A549 (cell line): ENCODE data around the gene NLRC3. TPM values are rescaled to one million over a fixed set of nuclear protein-coding genes. Genes with fewer than 3 reads are reported as not detected.

Experiments used
- ATAC-seq, 2 experiments: fragments of 200-7000 bp in 1 of 2; fragments of >200 bp in 1 of 2; cut with Nextera tagmentation in 1 of 2; cut with Tn5 transposase in 1 of 2; 3 replicates each; pipeline versions ENCODE4 v1.8.0 to v1.9.1; 2018 to 2020; ENCODE audit warnings: mild to moderate bottlenecking in 1 of 2, moderate library complexity in 1 of 2
- CTCF ChIA-PET: fragments of 300-600 bp; sonication (Branson Sonifier 250); formaldehyde crosslinking; extraction: SDS; loops from one replicate; lab custom pipeline; 2021; ENCODE audit warnings: antibody characterized with exemption, inconsistent platforms; lab: Yijun Ruan, JAX
- POLR2A ChIA-PET: fragments of 350-600 bp; formaldehyde crosslinking; extraction: SDS; loops from one replicate; lab custom pipeline; 2021; ENCODE audit warnings: antibody characterized with exemption, inconsistent platforms; lab: Yijun Ruan, JAX
- DNase-seq, 2 experiments: peaks; one replicate each; pipeline versions ENCODE4 v3.0.0 to v3.0.0-alpha.2; 2011 to 2016; ENCODE audit warnings: low read depth in 1 of 2, low spot score in 1 of 2
- FAIRE-seq: peaks from 2 replicates; lab custom pipeline; 2011; peaks lifted over from hg19 to GRCh38; lab: Jason Lieb, UNC
- H3K27ac ChIP-seq, 2 experiments: fragments of >200 bp; sonication (Bioruptor Twin); formaldehyde crosslinking; 3 replicates each; pipeline ENCODE4 v1.5.1; 2016 to 2017
- H3K4me1 ChIP-seq: fragments of >200 bp; sonication (Bioruptor Twin); formaldehyde crosslinking; 3 replicates; pipeline ENCODE4 v1.6.1; 2016
- H3K4me2 ChIP-seq: fragments of >200 bp; sonication (Bioruptor Twin); formaldehyde crosslinking; 3 replicates; pipeline ENCODE4 v1.6.1; 2016
- H3K4me3 ChIP-seq: fragments of >200 bp; sonication (Bioruptor Twin); formaldehyde crosslinking; 3 replicates; pipeline ENCODE4 v1.5.1; 2016
- H3K9me3 ChIP-seq: fragments of >200 bp; sonication (Bioruptor Twin); formaldehyde crosslinking; 3 replicates; pipeline ENCODE4 v1.6.1; 2016
- BCL3 ChIP-seq: fragments of >200 bp; sonication (Bioruptor Twin); formaldehyde crosslinking; IDR thresholded peaks from 3 replicates; pipeline ENCODE4 v1.6.1; 2016
- BHLHE40 ChIP-seq: IDR thresholded peaks from 2 replicates; pipeline ENCODE4 v1.6.1; 2012; ENCODE audit warnings: low read depth, low read length, inconsistent platforms
- CBX2 ChIP-seq: fragments of 200-600 bp; sonication (generic); IDR thresholded peaks from 2 replicates; pipeline ENCODE4 v1.6.1; 2016; ENCODE audit warnings: low read depth, mild to moderate bottlenecking, borderline replicate concordance
- CHD4 ChIP-seq: fragments of 200-600 bp; sonication (generic); IDR thresholded peaks from 2 replicates; pipeline ENCODE4 v1.6.1; 2016; ENCODE audit warnings: antibody characterized with exemption, mild to moderate bottlenecking, borderline replicate concordance
- CTCF ChIP-seq: fragments of >200 bp; sonication (Bioruptor Twin); formaldehyde crosslinking; IDR thresholded peaks from 3 replicates; pipeline ENCODE4 v1.5.1; 2016
- E2F6 ChIP-seq: IDR thresholded peaks from 2 replicates; pipeline ENCODE4 v1.6.1; 2012; ENCODE audit warnings: low read depth, borderline replicate concordance
- EHF ChIP-seq: fragments of 250-450 bp; sonication (Bioruptor Pico); IDR thresholded peaks from 2 replicates; pipeline ENCODE4 v1.5.0; 2020; ENCODE audit warnings: mild to moderate bottlenecking
- EHMT2 ChIP-seq: fragments of 200-600 bp; sonication (generic); IDR thresholded peaks from 2 replicates; pipeline ENCODE4 v1.6.1; 2016; ENCODE audit warnings: antibody characterized with exemption, low read depth, mild to moderate bottlenecking, moderate library complexity
- FOSB ChIP-seq: fragments of 250-450 bp; sonication (Bioruptor Pico); IDR thresholded peaks from 2 replicates; pipeline ENCODE4 v1.5.0; 2020; ENCODE audit warnings: mild to moderate bottlenecking, moderate library complexity
- HES2 ChIP-seq: fragments of >200 bp; sonication (Bioruptor Twin); formaldehyde crosslinking; IDR thresholded peaks from 2 replicates; pipeline ENCODE4 v1.6.1; 2016
- HEYL ChIP-seq: fragments of 250-450 bp; sonication (Bioruptor Pico); IDR thresholded peaks from 2 replicates; pipeline ENCODE4 v1.8.0; 2021; ENCODE audit warnings: mild to moderate bottlenecking, moderate library complexity
- HMGXB4 ChIP-seq: fragments of 250-450 bp; sonication (Bioruptor Pico); IDR thresholded peaks from 2 replicates; pipeline ENCODE4 v1.5.0; 2021; ENCODE audit warnings: mild to moderate bottlenecking, moderate library complexity, borderline replicate concordance
- HOXB13 ChIP-seq: fragments of 250-450 bp; sonication (Bioruptor Pico); IDR thresholded peaks from 2 replicates; pipeline ENCODE4 v1.5.0; 2020; ENCODE audit warnings: low read depth, mild to moderate bottlenecking, moderate library complexity
- JUNB ChIP-seq: fragments of >200 bp; sonication (Bioruptor Twin); formaldehyde crosslinking; IDR thresholded peaks from 2 replicates; pipeline ENCODE4 v1.6.1; 2016
- KDM1A ChIP-seq: fragments of 200-600 bp; sonication (generic); IDR thresholded peaks from 2 replicates; pipeline ENCODE4 v1.6.1; 2016; ENCODE audit warnings: low read depth, mild to moderate bottlenecking
- MAX ChIP-seq: IDR thresholded peaks from 2 replicates; pipeline ENCODE4 v1.6.1; 2012
- NPAS2 ChIP-seq: fragments of 250-450 bp; sonication (Bioruptor Pico); IDR thresholded peaks from 2 replicates; pipeline ENCODE4 v1.8.0; 2022; ENCODE audit warnings: mild to moderate bottlenecking, moderate library complexity, borderline replicate concordance
- POLR2A ChIP-seq: IDR thresholded peaks from 2 replicates; pipeline ENCODE4 v1.6.1; 2012; ENCODE audit warnings: mild to moderate bottlenecking, low read length
- POLR2AphosphoS2 ChIP-seq: conservative IDR thresholded peaks from 2 replicates; pipeline ENCODE4 v1.6.1; 2012; ENCODE audit warnings: low read length, improper control_type of control experiment, inconsistent platforms
- RARB ChIP-seq: fragments of 250-450 bp; sonication (Bioruptor Pico); IDR thresholded peaks from 2 replicates; pipeline ENCODE4 v1.8.0; 2021; ENCODE audit warnings: mild to moderate bottlenecking, moderate library complexity
- RCOR1 ChIP-seq: fragments of 150-350 bp; IDR thresholded peaks from 2 replicates; pipeline ENCODE4 v1.6.1; 2014; ENCODE audit warnings: antibody characterized with exemption, low read length, low read depth
- RNF2 ChIP-seq: fragments of 200-600 bp; sonication (generic); IDR thresholded peaks from 2 replicates; pipeline ENCODE4 v1.6.1; 2016; ENCODE audit warnings: low read depth, mild to moderate bottlenecking, antibody characterized with exemption, moderate library complexity, borderline replicate concordance
- SMC3 ChIP-seq: fragments of >200 bp; sonication (Bioruptor Twin); formaldehyde crosslinking; IDR thresholded peaks from 3 replicates; pipeline ENCODE4 v1.6.1; 2018; ENCODE audit warnings: inconsistent platforms
- ZFP36 ChIP-seq: fragments of 450-650 bp; IDR thresholded peaks from 2 replicates; pipeline ENCODE4 v1.6.1; 2014; ENCODE audit warnings: borderline replicate concordance; ENCODE audit not compliant: partially characterized antibody
- WGBS: methylation state at CpG from one replicate; pipeline ENCODE4 v1.1.6; 2017; ENCODE audit errors: missing lambda C conversion rate; 5-methylcytosine and 5-hydroxymethylcytosine counted together
- polyA plus RNA-seq, 4 experiments: library from polyadenylated mRNA; depleted of rRNA in 3 of 4; stranded (reverse); fragments of >200 nt; fragmentation: RNase III in 1 of 4; extraction: RNeasy Plus Mini Kit Qiagen cat#74134 plus additional on column Dnase treatment in 1 of 4; gene quantifications; 2 replicates in 3 of 4; 3 replicates in 1 of 4; pipeline ENCODE4 v1.2.3, GENCODE V29; 2011 to 2017

Gene NLRC3
- polyA plus RNA-seq, 2 of the 4 experiments (the other 2 are of a cell fraction): 0.04 TPM; not detected in 1

GRCh38 chr16:3566990-3567389, 10.2 kb downstream of the NLRC3 start:
- no peak for TF ChIP-seq MAX
- ChIA-PET POLR2A (interaction anchor here (0.6 kb wide), 1 partner anchor 8 kb away, joined by 3 read pairs; no protein-coding TSS in a partner anchor), CTCF (interaction anchor here (0.6 kb wide), 1 partner anchor 179 kb away, joined by 3 read pairs; no protein-coding TSS in a partner anchor)
- Histone ChIP-seq H3K4me2 (no peak overlapping the region), H3K4me3 (no peak overlapping the region), H3K9me3 (peaks cover 20% of the 10 kb centered on the region), H3K4me1 (no peaks in the 10 kb centered on the region), H3K27ac (no peak overlapping the region)
- 18% methylated on average over 5 of the region's 8 CpGs for WGBS
- FAIRE-seq (no peak), DNase-seq (no peak), ATAC-seq (no peak)

GRCh38 chr16:3564889-3565141, 12.4 kb downstream of the NLRC3 start:
- FAIRE-seq: no peak
- H3K27ac ChIP-seq: no peak overlapping the region
- H3K4me2 ChIP-seq: no peak overlapping the region
- TF ChIP-seq HES2 (no peak), CTCF (no peak), EHF (CRISPR knock-in tag) (no peak), BHLHE40 (no peak), HMGXB4 (no peak), KDM1A (no peak), HEYL (CRISPR knock-in tag) (no peak), EHMT2 (no peak), ZFP36 (no peak), E2F6 (no peak), NPAS2 (CRISPR knock-in tag) (no peak), CHD4 (no peak), HOXB13 (CRISPR knock-in tag) (no peak)
- ATAC-seq: no peak
- peaks cover 3% of the 10 kb centered on the region for H3K9me3 ChIP-seq
- H3K4me3 ChIP-seq: no peak overlapping the region
- ChIA-PET CTCF (interaction anchor here (1.2 kb wide), 1 partner anchor 42 kb away, joined by 3 read pairs; no protein-coding TSS in a partner anchor), POLR2A (no interaction called here)
- H3K4me1 ChIP-seq: no peaks in the 10 kb centered on the region
- DNase-seq: no peak
- no CpG with 5 or more reads among the region's 9 CpGs for WGBS

- no peak for DNase-seq
- H3K4me2 ChIP-seq: no peak overlapping the region
- no peak for ATAC-seq
- H3K4me3 ChIP-seq: no peak overlapping the region
- POLR2A ChIA-PET: no interaction called here
- no peaks in the 10 kb centered on the region for H3K9me3 ChIP-seq
- WGBS: 77% methylated on average over 28 of the region's 43 CpGs
- H3K27ac ChIP-seq: no peak overlapping the region
- H3K4me1 ChIP-seq: no peaks in the 10 kb centered on the region
- FAIRE-seq: no peak
- CTCF ChIA-PET: interaction anchor here (1.2 kb wide), 1 partner anchor 42 kb away, joined by 3 read pairs; no protein-coding TSS in a partner anchor
- TF ChIP-seq NPAS2 (CRISPR knock-in tag) (no peak), RCOR1 (no peak), POLR2AphosphoS2 (no peak), JUNB (no peak), POLR2A (no peak), RNF2 (no peak), RARB (CRISPR knock-in tag) (no peak), CBX2 (no peak), BCL3 (no peak), CHD4 (no peak), SMC3 (no peak), FOSB (CRISPR knock-in tag) (no peak), CTCF (no peak)
These were observed 12.9 kb downstream of the NLRC3 start for GRCh38 chr16:3564130-3564888.
